SJCRH30 (cell line): Measurements from ENCODE around the gene WWOX. TPM values are rescaled to one million over a fixed set of nuclear protein-coding genes. Genes with fewer than 3 reads are reported as not detected.

Source experiments
- DNase-seq, 2 experiments: peaks; one replicate each; pipeline ENCODE4 v3.0.0-alpha.2; 2015 to 2020
- H3K27ac ChIP-seq: fragments of 250-450 bp; sonication (Bioruptor Pico); 2 replicates; pipeline ENCODE4 v1.5.1; 2020; ENCODE audit warnings: mild to moderate bottlenecking, moderate library complexity
- H3K27me3 ChIP-seq: fragments of 250-450 bp; sonication (Bioruptor Pico); 2 replicates; pipeline ENCODE4 v1.5.1; 2020; ENCODE audit warnings: mild to moderate bottlenecking, moderate library complexity
- H3K36me3 ChIP-seq: fragments of 250-450 bp; sonication (Bioruptor Pico); 2 replicates; pipeline ENCODE4 v1.5.1; 2020; ENCODE audit warnings: mild to moderate bottlenecking, moderate library complexity
- H3K4me1 ChIP-seq: fragments of 250-450 bp; sonication (Bioruptor Pico); 2 replicates; pipeline ENCODE4 v1.5.1; 2020; ENCODE audit warnings: mild to moderate bottlenecking, moderate library complexity
- H3K4me3 ChIP-seq: fragments of 250-450 bp; sonication (Bioruptor Pico); 2 replicates; pipeline ENCODE4 v1.5.1; 2020; ENCODE audit warnings: mild to moderate bottlenecking, moderate library complexity
- H3K9me3 ChIP-seq: fragments of 250-450 bp; sonication (Bioruptor Pico); replicated peaks from 2 replicates; pipeline ENCODE4 v1.5.1; 2020; ENCODE audit warnings: mild to moderate bottlenecking, moderate library complexity
- total RNA-seq: library from RNA; depleted of rRNA; stranded (reverse); fragments of >200 nt; shearing (Covaris generic); gene quantifications from 2 replicates; pipeline ENCODE4 v1.2.3, GENCODE V29; 2014

The WWOX gene
- total RNA-seq, 1 experiment from 2014 or later = 16.4 TPM

DNA sequence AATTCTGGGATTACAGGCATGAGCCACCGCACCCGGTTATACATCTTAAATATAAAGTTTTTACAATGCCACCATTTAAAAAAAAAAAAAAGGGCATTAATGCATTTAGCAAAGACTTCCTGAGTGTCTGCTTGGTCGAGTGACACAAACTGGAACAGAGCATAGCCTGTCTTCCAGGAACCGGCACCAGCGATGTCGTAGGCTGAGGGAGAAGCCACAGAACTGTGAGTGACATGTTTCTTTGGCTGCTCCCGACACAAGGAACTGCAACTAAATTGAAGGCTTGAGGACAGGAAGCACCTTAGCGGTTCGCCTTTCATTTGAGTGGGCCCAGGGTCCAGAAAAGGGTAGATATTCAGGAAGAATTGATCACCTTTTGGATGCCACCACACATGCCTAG is 783.3 kb downstream of the WWOX start:
- Histone ChIP-seq H3K27me3 (no peaks in the 10 kb centered on the region), H3K27ac (no peak overlapping the region), H3K9me3 (no peaks in the 10 kb centered on the region), H3K36me3 (no peaks in the 10 kb centered on the region), H3K4me3 (no peak overlapping the region), H3K4me1 (no peaks in the 10 kb centered on the region)
- DNase-seq = no peak

DNA sequence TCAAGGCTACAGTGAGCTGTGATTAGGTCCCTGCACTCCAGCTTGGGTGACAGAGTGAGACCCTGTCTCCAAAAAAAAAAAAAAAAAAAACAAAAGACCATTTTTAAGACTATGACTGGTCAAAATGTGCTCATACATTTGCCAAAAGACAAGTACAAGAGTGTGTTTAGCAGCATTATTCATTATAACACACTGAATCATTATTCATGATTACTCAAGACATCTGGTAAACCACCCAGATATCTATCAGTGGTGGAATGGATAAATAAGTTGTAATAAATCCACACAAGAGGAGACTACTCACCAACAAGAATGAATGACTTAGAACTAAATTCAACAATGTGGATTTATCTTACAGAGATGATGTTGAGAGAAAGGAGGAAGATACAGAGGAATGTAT is 784.8 kb downstream of the WWOX start:
- H3K4me3 ChIP-seq = no peak overlapping the region
- no peaks in the 10 kb centered on the region for H3K9me3 ChIP-seq
- no peak overlapping the region for H3K27ac ChIP-seq
- no peaks in the 10 kb centered on the region for H3K4me1 ChIP-seq
- no peaks in the 10 kb centered on the region for H3K27me3 ChIP-seq
- no peak for DNase-seq
- H3K36me3 ChIP-seq = no peaks in the 10 kb centered on the region

GRCh38 chr16:78889346-78889745 is 789.9 kb downstream of the WWOX start:
- H3K9me3 ChIP-seq = no peaks in the 10 kb centered on the region
- DNase-seq = no peak
- H3K27me3 ChIP-seq = no peaks in the 10 kb centered on the region
- H3K4me3 ChIP-seq = no peak overlapping the region
- no peaks in the 10 kb centered on the region for H3K36me3 ChIP-seq
- no peak overlapping the region for H3K27ac ChIP-seq
- no peaks in the 10 kb centered on the region for H3K4me1 ChIP-seq

DNA sequence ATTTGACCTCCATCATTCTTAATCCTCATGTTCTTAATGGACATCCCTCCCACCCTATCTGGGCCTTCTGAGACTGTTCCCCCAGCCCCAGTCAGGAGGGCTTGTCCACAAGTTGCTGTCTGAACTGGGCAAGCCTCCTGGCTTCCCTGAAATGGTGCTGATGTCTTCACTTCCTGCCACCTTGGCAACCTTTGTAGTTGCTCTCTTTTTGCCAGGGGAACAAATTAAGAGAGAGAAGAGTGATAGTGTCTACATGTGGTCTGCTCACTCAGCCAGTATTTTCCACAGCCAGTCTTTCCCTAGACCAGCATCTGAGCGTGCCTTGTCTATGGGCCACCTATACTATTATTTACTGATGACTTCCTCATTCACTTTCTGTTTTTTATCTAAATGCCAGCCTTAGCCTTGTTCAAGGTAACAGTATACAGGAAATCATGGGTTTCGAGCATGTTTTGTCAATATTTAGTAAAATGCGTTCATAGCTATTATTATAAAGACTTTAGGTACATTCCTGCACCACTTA is 791.0 kb downstream of the WWOX start:
- no peak for DNase-seq
- Histone ChIP-seq H3K9me3 (no peaks in the 10 kb centered on the region), H3K4me1 (no peaks in the 10 kb centered on the region), H3K4me3 (no peak overlapping the region), H3K27me3 (no peaks in the 10 kb centered on the region), H3K27ac (no peak overlapping the region), H3K36me3 (no peaks in the 10 kb centered on the region)

GRCh38 chr16:78892951-78893733 is 793.7 kb downstream of the WWOX start:
- no peak for DNase-seq
- Histone ChIP-seq H3K36me3 (no peaks in the 10 kb centered on the region), H3K27me3 (no peaks in the 10 kb centered on the region), H3K9me3 (no peaks in the 10 kb centered on the region), H3K4me3 (no peak overlapping the region), H3K27ac (no peak overlapping the region), H3K4me1 (no peaks in the 10 kb centered on the region)

DNA sequence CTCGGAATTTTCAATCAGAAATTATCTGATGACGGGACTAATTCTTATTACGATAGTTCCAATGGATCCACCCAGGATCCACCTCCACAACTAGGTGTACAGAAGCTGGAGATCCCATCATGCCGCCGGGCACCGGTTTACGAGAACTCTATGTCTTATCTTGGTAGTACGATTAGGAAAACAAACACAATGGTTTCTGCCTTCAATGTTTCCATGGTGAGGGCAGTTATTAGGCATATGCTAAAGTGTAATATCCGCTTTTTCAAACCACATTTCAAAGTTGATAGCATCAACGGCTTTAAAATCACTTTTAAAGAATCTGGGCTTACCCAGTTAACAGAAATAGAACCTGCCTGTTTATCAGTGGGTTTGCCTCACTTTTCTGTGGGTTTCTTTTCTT is 795.4 kb downstream of the WWOX start:
- Histone ChIP-seq H3K36me3 (no peaks in the 10 kb centered on the region), H3K27ac (no peak overlapping the region)
- DNase-seq = no peak

GRCh38 chr16:78895681-78896080 is 796.2 kb downstream of the WWOX start:
- no peak overlapping the region for H3K27ac ChIP-seq
- DNase-seq = no peak

More for the DNA sequence above, 795.4 kb downstream of the WWOX start:
- H3K9me3 ChIP-seq = no peaks in the 10 kb centered on the region
- no peaks in the 10 kb centered on the region for H3K4me1 ChIP-seq
- H3K27me3 ChIP-seq = no peaks in the 10 kb centered on the region
- no peak overlapping the region for H3K4me3 ChIP-seq

GRCh38 chr16:78896280-78896679 is 796.8 kb downstream of the WWOX start:
- H3K4me3 ChIP-seq = no peak overlapping the region
- DNase-seq = no peak

More at GRCh38 chr16:78895681-78896080, 796.2 kb downstream of the WWOX start:
- Histone ChIP-seq H3K9me3 (no peaks in the 10 kb centered on the region), H3K4me3 (no peak overlapping the region), H3K27me3 (no peaks in the 10 kb centered on the region), H3K4me1 (no peaks in the 10 kb centered on the region), H3K36me3 (no peaks in the 10 kb centered on the region)

DNA sequence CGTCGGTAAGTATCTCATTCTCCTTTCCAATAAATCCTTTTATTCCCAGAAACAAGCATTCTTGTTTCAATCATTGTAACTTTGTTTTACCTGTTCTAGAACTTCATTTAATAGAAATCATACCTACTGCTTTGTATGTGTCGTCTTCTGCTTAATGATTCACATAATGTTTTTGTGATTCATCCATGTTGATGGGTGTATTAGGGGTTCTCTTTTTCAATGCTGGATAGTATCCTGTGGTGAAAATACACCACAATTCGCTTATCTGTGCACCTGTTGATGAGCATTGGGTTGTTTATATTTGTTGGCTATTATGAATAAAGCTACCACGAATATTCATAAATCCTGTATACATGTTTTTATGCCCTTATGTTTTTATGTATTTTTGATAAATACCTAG is 797.8 kb downstream of the WWOX start:
- DNase-seq = no peak
- Histone ChIP-seq H3K4me1 (no peaks in the 10 kb centered on the region), H3K4me3 (no peak overlapping the region), H3K27ac (no peak overlapping the region), H3K36me3 (no peaks in the 10 kb centered on the region), H3K9me3 (no peaks in the 10 kb centered on the region), H3K27me3 (no peaks in the 10 kb centered on the region)

More at GRCh38 chr16:78896280-78896679, 796.8 kb downstream of the WWOX start:
- Histone ChIP-seq H3K4me1 (no peaks in the 10 kb centered on the region), H3K36me3 (no peaks in the 10 kb centered on the region), H3K27me3 (no peaks in the 10 kb centered on the region), H3K9me3 (no peaks in the 10 kb centered on the region), H3K27ac (no peak overlapping the region)

- Histone ChIP-seq H3K27ac (no peak overlapping the region), H3K4me1 (no peaks in the 10 kb centered on the region), H3K9me3 (no peaks in the 10 kb centered on the region), H3K36me3 (no peaks in the 10 kb centered on the region), H3K4me3 (no peak overlapping the region), H3K27me3 (no peaks in the 10 kb centered on the region)
- DNase-seq = no peak
Observed at GRCh38 chr16:78900044-78900811, 800.8 kb downstream of the WWOX start.

DNA sequence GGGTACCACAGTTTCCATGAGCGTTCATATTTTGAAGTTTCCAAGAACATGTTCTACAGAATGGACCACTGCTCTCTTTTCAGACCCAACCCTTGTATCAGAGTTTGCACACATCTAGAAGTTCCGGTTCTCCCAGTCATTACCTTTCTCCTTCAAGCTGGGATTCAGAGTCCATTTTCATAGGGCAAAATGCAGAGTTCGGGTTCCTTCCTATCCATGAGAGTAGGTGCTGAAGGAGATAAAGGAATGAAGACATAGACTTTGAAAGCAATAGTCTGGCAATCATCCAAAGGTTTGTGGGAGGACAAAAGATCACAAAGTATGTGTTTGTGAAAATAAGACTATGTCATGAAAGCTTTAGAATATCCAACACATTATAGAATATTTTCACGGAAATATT is 801.5 kb downstream of the WWOX start:
- H3K4me1 ChIP-seq = no peaks in the 10 kb centered on the region
- no peak overlapping the region for H3K4me3 ChIP-seq
- no peak for DNase-seq
- H3K27ac ChIP-seq = no peak overlapping the region
- no peaks in the 10 kb centered on the region for H3K36me3 ChIP-seq
- H3K9me3 ChIP-seq = no peaks in the 10 kb centered on the region
- H3K27me3 ChIP-seq = no peaks in the 10 kb centered on the region

DNA sequence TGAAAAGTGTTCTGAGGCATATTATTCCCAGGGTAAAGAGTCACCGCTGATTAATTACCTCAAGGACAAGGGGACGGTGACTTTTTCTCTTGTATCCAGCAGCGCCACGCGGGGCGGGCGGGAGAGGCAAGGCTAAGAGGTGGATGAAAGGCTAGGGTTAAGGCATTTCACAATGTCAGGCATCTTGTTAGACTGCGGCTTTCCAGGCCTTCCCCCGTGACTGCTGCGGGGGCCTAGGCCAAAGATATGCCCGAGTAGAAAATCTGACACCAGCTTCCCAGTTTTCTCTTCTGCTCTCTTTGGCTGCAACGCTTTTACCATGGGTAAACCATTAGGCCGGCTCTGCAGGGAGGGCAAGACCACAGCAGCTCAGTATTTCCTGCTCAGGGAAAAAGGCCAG is 802.9 kb downstream of the WWOX start:
- H3K9me3 ChIP-seq = no peaks in the 10 kb centered on the region
- no peaks in the 10 kb centered on the region for H3K36me3 ChIP-seq
- H3K27ac ChIP-seq = no peak overlapping the region
- DNase-seq = no peak
- no peaks in the 10 kb centered on the region for H3K4me1 ChIP-seq
- H3K4me3 ChIP-seq = no peak overlapping the region
- no peaks in the 10 kb centered on the region for H3K27me3 ChIP-seq

GRCh38 chr16:78903237-78903636 is 803.8 kb downstream of the WWOX start:
- H3K27ac ChIP-seq = no peak overlapping the region
- no peaks in the 10 kb centered on the region for H3K4me1 ChIP-seq
- no peak for DNase-seq
- no peaks in the 10 kb centered on the region for H3K9me3 ChIP-seq
- H3K36me3 ChIP-seq = no peaks in the 10 kb centered on the region
- H3K4me3 ChIP-seq = no peak overlapping the region
- H3K27me3 ChIP-seq = no peaks in the 10 kb centered on the region

GRCh38 chr16:78903843-78904242 is 804.4 kb downstream of the WWOX start:
- H3K36me3 ChIP-seq = no peaks in the 10 kb centered on the region
- H3K27me3 ChIP-seq = no peaks in the 10 kb centered on the region
- DNase-seq = no peak
- no peak overlapping the region for H3K27ac ChIP-seq
- no peak overlapping the region for H3K4me3 ChIP-seq
- H3K4me1 ChIP-seq = no peaks in the 10 kb centered on the region
- H3K9me3 ChIP-seq = no peaks in the 10 kb centered on the region

GRCh38 chr16:78906135-78906534 is 806.7 kb downstream of the WWOX start:
- Histone ChIP-seq H3K9me3 (no peaks in the 10 kb centered on the region), H3K27me3 (no peaks in the 10 kb centered on the region), H3K4me1 (no peaks in the 10 kb centered on the region), H3K36me3 (no peaks in the 10 kb centered on the region), H3K27ac (no peak overlapping the region), H3K4me3 (no peak overlapping the region)
- DNase-seq = no peak
